ENCODE data around the gene KRTAP17-1. TPM values are rescaled to one million over a fixed set of nuclear protein-coding genes. Genes with fewer than 3 reads are reported as not detected.
"Not testable (repeated sequence)": the region's sequence is repeated elsewhere in the genome, so short reads cannot be mapped to it uniquely, and the experiment has no call there.

The KRTAP17-1 gene, protein sequence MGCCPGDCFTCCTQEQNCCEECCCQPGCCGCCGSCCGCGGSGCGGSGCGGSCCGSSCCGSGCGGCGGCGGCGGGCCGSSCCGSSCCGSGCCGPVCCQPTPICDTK
- not detected for total RNA-seq
- long read RNA-seq, donor 1, result 0 reads
- long read RNA-seq, donor 2, result 0 reads

GRCh38 chr17:41315204-41315794 lies at the start of gene KRTAP17-1:
Gene KRTAP17-1, minus strand, starts transcription at chr17:41315710. Its CDS starts 60 bp downstream, at chr17:41315650.
- intact Hi-C loops (cut with DNase I), result no loop called here
- no peak for DNase-seq (ENCODE audit: low spot score)

GRCh38 chr17:41363881-41364280 lies 48.4 kb upstream of the KRTAP17-1 start:
- intact Hi-C loops (cut with DNase I), result no loop called here
- no peak for DNase-seq (ENCODE audit: low spot score)

DNA sequence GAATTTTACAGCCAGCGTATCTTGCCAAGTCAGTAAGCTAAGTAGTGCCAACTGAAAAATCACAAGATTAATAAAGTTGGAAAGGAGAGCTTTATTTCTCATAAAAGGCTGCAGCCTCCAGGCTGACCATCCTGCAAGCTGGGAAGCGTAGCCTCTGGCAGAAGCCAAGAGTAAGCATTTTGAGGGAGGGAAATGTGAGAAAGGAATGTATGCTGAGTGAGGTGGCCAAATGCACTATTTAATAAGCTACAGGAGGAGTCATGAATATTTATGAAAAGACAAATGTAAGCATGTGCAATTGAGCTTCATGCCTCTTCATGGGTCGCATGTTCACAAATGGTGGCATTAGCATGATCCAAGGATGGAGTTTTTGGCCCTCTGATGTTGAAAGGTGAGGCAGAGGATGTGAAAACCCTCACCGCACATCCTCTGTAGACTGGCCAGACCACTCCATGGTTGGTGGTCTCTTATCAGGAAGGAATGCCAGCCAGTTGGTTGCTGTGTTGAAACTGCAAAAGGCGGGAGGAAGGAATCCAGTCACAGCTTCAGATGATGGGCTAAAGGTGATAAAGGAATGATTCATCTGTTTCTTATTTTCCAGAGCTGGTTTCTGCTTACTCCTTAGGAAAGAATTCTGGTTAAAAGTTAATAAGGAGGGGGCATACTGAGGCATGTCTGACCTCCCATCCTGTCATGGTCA lies 44.9 kb upstream of the KRTAP17-1 start:
- DNase-seq (ENCODE audit: low spot score), result no peak
- intact Hi-C loops (cut with DNase I), result no loop called here

GRCh38 chr17:41354536-41354935 lies 39.0 kb upstream of the KRTAP17-1 start:
- intact Hi-C loops (cut with DNase I), result no loop called here

DNA sequence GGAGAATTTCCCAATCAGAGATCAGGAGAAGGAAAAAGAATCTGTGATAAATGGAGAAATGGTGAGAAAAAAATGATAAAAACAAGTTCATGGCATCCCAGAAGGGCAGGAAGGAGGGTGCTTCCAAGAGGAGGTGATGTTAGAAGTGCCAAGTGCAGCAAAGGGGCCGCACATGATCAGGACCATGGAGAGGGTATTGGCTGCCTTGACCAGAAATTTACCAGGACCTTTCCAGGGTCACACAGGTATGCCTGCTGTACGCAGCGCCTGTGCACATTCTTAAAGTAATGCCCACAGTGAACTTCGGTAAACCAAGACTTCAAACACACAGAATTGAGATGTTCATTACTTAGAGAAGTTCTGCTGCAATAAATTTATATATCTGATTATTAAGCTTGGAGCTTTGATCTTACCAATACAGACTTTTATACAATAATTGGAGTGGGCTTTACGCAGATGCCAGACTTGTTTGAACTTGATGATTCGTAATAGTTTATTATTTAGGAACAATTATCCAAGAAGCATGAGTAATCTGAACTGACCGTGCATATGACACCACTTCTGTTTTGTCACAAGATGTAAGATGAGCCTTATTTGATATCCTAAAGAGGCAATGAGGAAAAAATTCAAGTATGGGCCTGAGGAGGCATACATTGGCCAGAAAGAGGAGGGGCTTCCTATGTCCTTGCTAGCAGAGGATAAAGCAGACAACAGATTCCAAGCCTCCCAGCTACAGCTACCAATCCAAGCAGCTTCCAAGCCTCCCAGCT lies 37.3 kb upstream of the KRTAP17-1 start:
- intact Hi-C loops (cut with DNase I), result no loop called here
- DNase-seq (ENCODE audit: low spot score), result no peak

More at GRCh38 chr17:41354536-41354935, 39.0 kb upstream of the KRTAP17-1 start:
- DNase-seq (ENCODE audit: low spot score), result no peak

DNA sequence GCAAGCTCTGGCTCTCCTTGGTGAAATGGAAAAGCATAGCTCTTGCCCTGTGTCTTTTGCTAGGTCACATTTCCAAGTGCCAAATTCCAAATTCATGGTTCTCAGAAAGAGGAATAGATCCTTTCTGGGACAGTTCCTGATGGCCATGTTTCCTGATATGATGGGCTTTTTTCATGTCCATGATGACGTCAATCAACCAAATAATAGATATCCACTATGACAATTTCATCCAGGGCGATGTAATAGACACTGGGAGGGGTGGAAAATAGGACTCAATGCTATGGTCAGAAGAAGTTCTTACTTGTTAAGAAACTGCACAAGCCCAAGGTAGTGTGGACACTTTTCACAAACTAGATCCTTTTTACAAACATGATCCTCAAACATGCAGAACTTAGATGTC lies 35.7 kb upstream of the KRTAP17-1 start:
- no peak for DNase-seq (ENCODE audit: low spot score)
- intact Hi-C loops (cut with DNase I), result no loop called here

GRCh38 chr17:41350381-41350878 lies 34.9 kb upstream of the KRTAP17-1 start, which contains the start of gene KRT33A:
Gene KRT33A, minus strand, starts transcription at chr17:41350828. Its CDS starts 61 bp downstream, at chr17:41350767.
- DNase-seq (ENCODE audit: low spot score); intact Hi-C loops (cut with DNase I): not testable (repeated sequence)

DNA sequence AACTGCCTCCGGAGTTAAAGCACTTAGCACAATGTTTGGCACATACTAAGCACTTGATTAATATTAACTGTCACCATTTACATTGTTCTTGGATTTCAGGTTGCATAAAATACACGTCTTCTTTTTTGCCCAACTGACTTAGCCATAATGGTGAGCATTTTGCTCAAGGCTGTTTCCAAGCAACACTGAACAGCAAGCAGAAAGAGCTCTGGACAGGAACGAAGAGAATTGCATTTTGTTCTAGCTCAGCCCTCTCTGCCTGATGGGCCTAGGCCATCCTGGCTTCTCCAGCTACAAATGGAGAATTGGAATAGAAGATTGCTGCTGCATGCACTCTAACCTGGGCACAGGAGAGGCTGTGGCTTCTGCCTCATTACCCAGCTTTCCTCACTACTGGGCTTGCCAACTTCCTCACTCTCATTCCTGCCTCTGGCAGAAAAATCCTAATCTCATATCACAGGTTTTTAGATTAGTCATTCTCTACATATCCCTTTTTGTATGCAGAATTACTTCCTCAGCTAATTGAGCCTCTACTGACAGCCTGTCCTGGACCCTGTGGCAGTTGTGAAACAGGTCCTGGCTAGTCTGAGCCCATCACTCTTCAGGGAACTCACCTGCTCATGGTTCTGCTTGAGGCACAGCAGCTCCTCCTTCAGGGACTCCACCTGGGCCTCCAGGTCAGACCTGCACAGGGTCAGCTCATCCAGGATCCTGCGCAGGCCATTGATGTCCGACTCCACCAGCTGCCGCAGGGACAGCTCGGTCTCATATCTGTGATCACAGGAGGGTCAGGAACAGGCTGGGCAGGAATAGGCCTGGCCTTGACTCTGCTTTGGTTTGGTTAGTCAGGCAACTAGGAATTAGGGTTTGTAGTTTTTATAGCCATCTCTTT lies 32.6 kb upstream of the KRTAP17-1 start:
- intact Hi-C loops (cut with DNase I), result no loop called here
- DNase-seq (ENCODE audit: low spot score), result no peak

- DNase-seq (ENCODE audit: low spot score); intact Hi-C loops (cut with DNase I): not testable (repeated sequence)
Observed at GRCh38 chr17:41346421-41346820, 30.9 kb upstream of the KRTAP17-1 start.

- intact Hi-C loops (cut with DNase I), result no loop called here
- DNase-seq (ENCODE audit: low spot score), result no peak
Observed at GRCh38 chr17:41345992-41346391, 30.5 kb upstream of the KRTAP17-1 start.

- intact Hi-C loops (cut with DNase I), result no loop called here
- no peak for DNase-seq (ENCODE audit: low spot score)
Observed at GRCh38 chr17:41343029-41343428, 27.5 kb upstream of the KRTAP17-1 start.

GRCh38 chr17:41340934-41341861 lies 25.7 kb upstream of the KRTAP17-1 start:
- intact Hi-C loops (cut with DNase I), result no loop called here
- DNase-seq (ENCODE audit: low spot score), result no peak

GRCh38 chr17:41340494-41340893 lies 25.0 kb upstream of the KRTAP17-1 start:
- DNase-seq (ENCODE audit: low spot score), result no peak
- intact Hi-C loops (cut with DNase I), result no loop called here

- no peak for DNase-seq (ENCODE audit: low spot score)
- intact Hi-C loops (cut with DNase I), result no loop called here
Observed at GRCh38 chr17:41339571-41340172, 24.2 kb upstream of the KRTAP17-1 start.

DNA sequence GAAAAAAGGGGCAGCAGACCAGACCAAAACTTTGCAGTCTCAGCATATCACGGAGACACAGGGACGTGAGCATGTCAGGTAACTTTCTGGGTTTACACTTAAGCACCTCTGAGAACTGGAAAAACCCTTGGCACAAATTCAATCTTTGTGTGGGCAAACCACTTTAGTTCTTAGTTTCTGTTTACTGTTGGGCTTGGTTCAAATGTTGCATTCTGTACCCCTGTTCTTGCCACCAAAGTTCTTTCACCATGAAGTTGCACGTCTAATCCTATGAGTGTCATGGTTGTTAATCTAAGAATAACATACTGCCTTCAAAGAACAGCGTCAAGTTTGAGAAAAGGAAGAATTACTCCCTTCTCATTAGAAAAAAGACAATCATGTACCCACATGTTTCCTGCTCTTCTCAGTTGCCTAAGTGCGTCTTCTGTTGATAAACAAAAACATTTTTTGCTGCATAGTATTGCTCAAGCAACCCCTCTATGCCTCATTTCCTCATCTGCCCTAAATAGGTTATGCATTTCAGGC lies 23.5 kb upstream of the KRTAP17-1 start:
- no peak for DNase-seq (ENCODE audit: low spot score)
- intact Hi-C loops (cut with DNase I), result no loop called here

DNA sequence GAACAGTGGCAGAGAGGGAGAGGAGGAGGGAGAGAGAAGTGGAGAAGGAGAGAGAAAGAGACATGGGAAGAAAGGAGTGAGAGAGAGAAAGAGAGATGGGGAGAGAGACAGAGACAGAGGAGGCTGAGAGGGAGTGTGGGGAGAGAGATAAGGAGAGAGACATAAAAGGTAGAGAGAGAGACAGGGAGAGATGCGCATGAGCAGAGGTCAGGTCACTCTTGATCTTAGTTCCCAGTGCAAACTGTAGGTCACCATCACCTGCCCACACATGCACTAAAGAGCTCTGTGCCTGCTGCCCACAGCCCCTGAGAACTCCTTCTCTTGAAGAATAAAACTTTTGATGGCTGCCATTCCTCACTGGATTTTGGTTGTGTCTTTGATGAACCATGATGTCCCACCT lies 20.2 kb upstream of the KRTAP17-1 start:
- intact Hi-C loops (cut with DNase I), result no loop called here
- no peak for DNase-seq (ENCODE audit: low spot score)
